GM18858 (cell line): ENCODE data around the gene SIPA1L3.

Source experiments
- ATAC-seq: cut with Tn5 transposase; IDR thresholded peaks from one replicate; pipeline ENCODE4 v1.9.1; 2021; ENCODE audit not compliant: unreplicated experiment

SIPA1L3 gene

DNA sequence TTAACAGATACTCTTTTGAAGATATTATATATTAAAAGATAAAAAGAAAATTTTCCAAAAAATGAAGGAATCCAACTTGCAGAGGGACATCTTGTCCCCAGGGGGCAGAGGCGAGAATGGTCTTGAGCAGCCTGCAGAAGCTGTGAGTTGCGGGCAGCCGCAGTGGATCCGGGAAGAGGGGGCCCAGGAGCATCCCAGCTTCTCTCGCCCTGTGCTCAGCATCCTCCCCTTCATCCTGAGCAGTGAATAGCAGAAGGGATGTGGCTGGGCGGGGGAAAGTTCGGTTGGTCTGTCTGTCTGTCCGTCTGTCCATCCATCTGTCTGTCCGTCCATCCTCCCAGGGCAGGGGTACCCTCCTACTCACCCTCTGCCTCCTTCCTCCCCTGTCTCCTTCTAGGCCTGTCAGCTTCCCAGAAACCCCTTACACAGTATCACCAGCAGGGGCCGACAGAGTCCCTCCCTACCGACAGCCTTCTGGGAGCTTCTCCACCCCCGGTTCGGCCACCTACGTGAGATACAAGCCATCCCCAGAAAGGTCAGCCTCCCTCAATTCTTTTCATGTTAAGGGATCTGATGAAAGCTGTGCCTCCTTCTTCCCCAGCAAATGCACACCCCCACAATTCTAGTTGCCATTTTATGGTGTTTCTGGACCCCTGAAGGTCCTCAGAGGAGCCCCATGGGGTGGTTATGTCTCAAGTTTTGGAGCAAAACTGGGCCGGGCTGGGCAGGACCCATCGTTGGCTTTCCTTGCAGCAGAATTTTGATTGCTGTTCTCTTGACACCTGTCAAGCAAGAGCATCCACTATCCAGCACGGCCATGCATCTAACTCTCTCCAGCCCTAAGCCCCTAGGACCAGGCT is 235.4 kb downstream of the SIPA1L3 start:
- no peak for ATAC-seq

DNA sequence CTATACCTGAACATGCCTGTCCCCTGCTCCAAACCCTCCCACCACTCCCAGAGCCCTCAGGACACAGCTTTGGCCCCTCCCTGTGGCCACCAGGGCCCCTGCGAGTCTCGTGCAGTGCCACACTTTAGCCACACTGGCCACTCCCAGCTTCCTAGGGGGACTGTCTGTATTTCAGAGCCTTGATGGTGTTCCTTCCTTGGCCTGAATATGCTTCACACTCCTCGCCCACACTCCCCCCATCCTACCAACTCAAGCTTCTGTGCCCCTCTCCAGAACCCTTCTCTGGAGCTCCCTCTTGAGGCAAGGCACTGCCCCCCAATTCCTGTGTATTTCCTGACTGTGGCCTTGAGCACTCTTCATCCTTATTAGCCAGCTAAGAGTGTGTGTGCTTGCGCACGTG is 236.8 kb downstream of the SIPA1L3 start:
- ATAC-seq: no peak

DNA sequence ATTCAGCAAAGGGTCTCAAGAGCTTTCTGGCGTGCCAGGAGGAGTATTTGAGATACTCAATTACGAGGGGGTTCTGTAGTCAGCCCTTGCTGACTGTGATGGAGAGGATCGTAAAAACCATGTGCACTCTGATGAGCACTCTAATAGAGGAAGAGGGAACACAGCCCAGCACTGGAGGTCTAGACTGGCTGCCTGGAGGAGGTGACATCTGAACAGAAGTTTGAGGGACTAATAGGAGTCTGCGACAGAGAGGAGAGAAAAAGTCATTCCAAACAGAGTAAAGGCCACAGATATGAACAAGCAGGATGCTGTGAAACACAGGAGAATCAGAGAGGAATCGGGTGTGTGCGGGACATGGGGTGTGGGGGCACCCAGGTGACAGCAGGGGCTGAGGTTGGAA is 237.7 kb downstream of the SIPA1L3 start:
- no peak for ATAC-seq

DNA sequence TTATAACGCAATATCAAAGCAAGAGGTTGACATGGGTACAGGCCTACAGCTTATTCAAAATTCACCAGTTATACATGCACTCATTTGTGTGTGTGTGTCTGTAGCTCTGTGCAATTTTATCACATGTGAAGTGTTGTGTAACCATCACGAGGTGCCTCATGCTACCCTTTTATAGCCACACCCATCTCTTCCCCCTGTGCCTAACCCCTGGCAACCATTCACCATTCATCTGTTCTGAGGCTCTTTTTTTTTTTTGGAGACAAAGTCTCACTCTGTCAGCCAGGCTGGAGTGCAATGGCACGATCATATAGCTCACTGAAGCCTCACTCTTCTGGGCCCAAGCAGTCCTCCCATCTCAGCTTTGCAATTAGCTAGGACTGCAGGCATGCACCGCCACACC is 238.6 kb downstream of the SIPA1L3 start:
- no peak for ATAC-seq

DNA sequence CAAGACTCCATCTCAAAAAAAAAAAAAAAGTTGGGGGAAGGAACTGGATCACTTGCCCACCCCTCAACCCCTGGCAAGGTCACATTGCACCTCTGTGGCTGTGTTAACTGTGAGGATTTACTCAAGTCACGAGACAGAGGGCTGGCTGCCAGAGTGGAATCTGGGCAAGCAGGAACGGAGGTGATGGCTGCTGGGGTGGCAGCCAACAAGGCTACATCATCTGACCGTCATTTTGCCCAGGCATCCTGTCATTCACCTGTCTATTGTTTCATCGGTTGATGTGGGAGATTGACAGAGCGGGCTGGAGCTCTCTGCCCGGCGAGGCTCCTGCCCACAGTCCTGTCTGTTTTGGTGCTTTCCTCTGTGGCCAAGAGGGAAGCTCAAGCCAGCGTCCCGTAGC is 241.3 kb downstream of the SIPA1L3 start:
- ATAC-seq: no peak

DNA sequence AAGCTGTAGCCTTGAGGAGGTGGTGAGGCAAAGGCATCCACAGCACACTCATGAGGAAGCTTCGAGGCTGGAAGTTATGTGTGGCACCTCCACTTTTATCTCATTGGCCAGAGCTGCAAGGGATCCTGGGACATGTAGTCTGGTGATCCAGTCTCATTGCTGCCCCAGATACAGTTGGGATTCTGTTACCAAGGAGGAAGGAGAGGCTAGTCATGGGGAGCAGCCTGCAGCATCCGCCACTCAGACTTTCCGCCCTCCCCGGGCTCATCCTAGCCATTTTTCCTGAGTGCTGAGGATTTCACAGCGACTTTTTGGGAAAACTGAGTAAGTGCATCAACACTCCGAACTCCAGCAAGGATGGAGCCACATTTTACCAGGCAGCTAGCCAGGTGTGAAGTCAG is 242.7 kb downstream of the SIPA1L3 start:
- ATAC-seq: no peak

DNA sequence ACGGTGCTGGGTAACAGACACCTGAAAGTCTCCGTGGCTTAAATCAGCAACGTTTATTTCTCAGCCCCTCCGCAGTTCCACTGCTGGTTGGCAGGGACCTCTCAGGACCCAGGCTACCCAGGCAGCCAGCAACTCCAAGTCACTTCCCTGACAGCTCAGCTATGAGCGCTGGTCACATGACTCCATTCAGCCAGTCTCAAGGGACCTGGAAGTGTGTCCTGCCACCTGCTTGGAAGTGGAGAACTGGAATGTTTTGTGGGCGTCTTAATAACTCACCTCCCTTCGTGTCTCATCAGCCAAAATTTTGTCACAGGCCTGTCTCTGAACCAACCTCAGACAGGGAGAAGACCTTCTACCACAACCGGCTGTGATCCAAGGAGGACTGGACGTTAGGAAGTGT is 244.2 kb downstream of the SIPA1L3 start:
- no peak for ATAC-seq

DNA sequence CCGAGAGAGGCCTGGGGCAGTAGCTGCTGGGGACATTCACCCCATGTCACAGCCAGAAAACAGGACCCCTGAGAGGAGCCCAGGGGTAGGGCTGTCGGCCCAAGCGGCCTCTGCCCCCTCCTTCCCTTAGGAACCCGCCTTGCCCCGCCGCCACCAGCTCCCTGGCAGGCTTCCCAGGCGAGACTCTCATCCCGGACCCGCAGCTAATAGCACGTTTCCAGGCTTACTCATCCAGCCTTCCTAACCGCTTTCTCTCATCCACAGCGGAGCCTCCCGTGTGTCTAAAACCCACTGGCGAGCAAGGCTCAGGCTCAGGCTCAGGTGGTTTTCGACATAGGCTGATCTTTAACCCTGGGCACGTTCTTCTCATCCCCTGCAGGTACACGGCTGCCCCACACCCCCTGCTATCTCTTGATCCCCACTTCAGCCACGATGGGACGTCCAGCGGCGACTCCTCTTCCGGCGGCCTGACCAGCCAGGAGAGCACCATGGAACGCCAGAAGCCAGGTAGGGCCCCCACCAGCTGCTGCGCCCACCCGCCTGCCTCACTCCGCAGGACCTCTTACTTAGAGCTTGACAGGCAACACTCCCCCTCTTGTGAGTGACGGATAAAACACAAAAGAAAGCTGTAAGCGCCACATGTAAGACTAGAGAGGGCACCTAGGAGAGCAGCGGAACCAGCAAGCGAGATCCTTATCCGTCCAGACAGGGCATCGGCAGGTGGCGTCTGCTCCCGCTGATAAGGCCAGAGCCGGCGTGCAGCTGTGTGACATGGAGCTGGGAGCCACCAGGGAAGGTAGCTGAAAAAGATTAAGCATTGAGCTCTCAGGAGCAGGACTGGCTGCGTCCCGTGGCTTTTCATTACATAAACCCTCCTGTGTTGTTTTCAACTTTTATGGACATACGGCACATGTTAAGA is 245.7 kb downstream of the SIPA1L3 start:
- ATAC-seq: no peak

DNA sequence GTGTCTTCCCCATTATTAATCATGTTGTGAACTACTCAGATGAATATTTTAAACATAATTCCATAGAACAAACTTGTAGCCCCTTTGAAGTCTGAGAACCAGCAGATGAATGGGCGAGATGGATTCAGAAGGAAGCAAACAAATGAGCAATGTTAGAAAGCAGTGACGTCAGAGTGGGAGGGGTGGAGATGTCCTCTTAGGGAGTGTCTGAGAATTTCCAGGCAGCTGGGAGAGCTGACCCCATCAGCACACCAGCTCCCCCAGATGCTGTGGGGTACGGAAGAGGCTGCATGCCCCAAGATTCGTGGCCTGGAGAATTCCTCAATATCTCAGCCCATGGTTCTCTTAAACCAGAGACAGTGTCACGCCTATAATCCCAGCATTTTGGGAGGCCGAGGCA is 248.4 kb downstream of the SIPA1L3 start:
- ATAC-seq: no peak

DNA sequence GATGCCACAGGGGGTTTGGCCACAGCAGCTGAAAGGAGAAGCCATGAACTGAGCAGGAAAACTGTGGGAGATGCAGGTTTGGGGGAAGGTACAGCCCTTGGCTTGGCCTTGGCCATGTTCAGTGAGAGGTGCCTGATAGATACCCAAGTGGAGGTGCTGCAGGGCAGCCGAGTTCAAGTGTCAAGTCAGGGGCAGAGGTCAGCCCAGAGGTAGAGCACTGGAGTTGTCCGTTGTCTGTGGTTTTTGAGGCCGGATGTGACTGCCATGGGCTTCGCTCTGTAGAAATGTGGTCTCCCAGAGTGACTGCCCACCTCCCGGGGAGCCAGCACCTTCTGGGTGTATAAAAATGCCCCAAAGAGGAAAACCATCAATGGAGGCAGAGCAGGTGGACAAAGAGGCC is 251.7 kb downstream of the SIPA1L3 start:
- no peak for ATAC-seq

DNA sequence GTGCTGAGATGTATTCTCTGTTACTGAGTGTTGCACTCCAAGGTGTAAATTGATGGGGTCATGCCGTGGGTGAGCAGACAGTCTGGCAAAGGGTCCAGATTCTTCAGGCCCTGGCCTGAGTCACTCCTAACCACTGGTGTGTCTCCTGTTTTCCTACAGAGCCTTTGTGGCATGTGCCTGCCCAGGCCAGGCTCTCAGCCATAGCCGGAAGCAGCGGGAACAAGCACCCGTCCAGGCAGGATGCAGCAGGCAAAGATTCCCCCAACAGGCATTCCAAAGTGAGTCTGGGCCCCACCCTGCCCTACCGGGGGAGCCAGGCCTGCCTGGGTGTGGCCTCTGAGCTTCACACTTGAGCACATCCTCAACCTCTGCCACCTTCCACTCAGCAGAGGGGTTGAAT is 255.1 kb downstream of the SIPA1L3 start:
- no peak for ATAC-seq

DNA sequence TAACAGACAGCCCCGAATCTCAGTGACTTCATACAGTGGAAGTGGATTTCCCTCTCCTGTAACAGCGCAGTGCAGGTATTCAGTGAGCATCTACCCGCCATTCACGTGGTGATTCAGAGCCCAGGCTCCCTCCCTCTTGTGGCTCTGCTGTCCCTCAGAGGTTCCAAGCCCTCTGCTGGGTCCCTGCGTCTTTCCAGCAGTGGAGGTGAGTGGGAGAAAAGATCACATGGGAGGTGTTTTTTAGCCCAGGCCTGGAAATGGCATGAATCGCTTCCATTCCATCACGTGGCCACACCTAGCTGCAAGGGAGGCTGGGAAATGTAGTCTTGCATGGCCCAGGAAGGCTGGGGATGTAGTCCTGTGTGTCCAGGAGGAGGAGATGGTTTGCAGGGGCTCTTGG is 255.6 kb downstream of the SIPA1L3 start:
- ATAC-seq: no peak

DNA sequence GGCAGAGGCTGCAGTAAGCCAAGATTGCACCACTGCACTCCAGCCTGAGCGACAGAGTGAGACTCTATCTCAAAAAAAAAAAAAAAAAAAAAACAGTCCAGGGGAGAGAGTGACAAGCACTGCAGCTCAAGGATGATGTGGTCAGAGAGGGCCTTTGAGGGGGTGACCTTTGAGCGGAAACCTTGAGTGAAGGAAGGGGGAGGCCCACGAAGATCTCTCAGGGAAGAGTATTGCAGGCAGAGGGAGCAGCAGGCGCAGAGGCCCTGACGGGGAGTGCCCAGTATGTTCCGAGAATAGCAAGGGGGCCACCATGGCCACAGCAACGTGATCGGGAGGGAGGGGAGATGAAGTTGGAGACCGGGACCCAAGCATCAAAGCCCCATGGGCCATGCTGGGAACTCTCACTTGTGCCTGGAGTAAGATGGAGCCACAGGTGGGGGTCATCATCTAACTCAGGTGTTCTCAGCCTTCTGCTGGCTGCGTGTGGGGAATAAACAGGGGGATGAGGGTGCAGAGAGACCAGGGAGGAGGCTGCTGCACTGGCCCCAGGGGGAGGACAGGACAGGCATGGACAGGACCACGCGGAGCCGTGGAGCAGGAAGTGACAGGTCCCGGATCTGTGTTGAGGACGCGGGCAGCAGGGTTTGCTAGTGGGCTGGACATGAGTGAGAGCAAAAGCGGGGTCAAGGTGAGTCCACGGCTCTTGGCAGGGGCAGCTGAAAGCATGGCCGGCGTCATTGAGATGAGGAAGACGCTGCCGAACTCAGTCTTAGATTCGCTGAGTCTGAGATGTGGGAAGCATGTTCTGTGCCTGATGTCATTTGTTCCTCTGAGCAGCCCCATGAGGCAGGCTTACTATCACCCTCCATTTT is 256.6 kb downstream of the SIPA1L3 start:
- no peak for ATAC-seq

DNA sequence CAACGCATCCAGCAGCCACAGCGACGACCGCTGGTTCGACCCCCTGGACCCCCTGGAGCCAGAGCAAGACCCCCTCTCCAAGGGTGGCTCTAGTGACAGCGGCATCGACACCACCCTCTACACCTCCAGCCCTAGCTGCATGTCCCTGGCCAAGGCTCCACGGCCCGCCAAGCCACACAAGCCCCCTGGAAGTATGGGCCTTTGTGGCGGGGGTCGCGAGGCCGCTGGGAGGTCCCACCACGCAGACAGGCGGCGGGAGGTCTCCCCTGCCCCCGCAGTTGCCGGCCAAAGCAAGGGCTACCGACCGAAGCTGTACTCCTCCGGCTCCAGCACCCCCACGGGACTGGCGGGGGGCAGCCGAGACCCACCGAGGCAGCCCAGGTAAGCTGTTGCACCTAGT is 257.5 kb downstream of the SIPA1L3 start:
- ATAC-seq: no peak

DNA sequence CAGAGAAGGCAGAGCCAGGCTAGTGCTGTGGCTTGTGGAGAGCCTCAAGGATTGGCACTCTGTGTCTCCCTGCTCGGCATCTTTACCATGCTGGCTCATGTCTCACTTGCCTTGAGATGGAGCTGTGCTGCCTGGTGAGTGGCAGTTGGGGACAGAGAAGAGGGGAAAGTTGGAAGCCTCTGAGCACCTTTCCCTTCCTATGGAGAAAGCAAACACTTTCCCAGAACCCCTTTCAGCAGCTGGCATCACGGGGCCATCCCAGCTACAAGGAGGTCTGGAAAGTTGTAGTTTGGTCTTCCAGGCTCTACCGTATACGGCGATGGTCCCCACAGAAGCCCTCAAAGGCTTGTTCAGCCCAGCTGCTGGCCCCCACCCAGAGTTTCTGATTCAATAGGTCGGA is 258.3 kb downstream of the SIPA1L3 start:
- ATAC-seq: no peak

DNA sequence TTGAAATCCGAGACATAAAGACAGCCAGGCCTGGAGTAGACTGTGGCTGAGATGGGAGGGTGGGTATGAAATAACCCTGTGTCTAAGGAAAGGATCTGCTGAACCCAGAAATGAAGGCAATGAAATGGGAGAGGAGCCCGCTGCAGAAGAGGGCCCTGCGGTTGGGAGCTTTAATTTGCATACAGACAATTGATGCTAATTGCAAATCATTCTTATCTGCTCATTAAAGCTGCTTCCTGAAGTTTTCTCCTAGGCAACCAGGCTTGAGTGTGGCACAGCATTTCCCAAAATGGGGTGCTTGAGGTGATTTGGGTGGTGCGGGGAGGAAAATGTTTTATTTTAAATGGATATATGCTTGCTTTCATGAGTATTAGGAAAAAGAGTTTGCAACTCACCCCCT is 261.6 kb downstream of the SIPA1L3 start:
- ATAC-seq: no peak

DNA sequence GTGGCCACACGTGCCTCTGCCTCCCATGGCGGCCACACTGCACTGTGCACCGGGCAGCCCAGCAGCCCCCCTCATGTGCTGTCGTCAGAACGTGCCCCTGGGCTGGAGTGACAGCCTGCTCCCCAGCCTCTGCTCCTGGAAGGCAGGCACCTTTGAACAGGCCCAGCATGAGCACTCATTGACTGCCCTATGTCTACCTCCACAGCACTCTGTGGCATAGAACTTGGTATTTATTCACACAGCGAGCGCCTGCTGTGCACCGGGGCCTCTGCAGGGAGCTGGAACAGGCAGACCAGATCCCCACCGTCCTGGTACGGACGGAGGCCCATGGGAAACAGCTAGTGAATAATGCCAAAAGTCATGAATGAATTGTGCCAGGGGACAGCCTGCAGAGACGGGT is 263.3 kb downstream of the SIPA1L3 start:
- ATAC-seq: no peak

DNA sequence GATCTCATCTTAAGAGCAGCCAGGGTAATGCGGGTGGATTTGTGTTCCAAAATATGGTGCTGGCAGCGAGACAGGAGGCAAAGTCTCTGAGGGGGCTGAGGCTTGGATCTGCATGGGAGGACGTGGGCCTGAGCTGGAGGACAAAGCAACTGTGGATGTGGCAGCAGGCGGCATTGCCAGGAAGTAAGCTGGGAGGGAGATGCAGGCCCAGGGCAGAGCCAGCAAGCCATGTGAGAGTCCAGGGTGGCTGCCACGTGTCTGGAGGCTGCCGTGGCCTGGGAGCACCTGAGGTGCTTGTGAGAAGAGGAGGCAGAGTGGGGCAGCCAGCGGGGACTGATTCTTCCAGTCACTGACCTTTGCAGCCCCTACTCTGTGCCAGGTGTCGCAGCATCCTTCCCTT is 265.0 kb downstream of the SIPA1L3 start:
- ATAC-seq: no peak

DNA sequence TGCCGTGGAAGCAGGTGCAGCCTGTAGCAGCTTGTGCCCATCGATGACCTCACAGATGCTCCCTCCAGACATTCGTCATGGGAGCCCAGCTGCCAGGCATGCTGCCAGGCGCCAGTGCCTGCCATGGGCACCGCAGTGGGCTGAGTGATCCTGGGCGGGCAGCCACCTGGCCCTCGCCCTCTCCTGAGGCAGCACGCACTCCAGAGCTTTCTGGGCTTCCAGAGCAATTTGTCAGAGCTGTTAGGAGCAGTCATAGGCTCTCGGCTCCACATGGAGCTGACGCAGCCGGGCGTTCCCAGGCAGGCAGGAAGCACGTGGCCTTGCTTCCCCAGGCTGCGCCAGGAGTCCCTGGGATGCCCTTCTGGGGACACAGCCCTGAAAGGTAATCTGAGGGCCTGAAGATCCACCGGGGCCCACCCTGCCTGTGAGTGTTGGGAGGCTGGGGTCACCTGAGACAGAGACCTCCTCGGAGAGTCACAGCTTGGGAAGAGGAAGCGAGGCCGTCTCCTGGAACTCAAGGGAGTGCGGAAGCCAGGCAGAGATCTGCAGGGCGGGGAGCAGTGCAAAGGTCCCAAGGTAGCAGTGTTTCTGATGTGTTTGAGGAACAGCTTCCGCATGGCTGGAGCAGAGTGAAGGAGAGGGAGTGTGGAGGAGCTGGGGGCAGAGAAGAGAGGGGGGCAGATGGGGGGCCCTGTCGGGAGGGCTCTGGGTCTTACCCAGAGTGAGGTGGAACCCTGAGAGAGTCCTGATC is 266.5 kb downstream of the SIPA1L3 start:
- ATAC-seq: no peak

DNA sequence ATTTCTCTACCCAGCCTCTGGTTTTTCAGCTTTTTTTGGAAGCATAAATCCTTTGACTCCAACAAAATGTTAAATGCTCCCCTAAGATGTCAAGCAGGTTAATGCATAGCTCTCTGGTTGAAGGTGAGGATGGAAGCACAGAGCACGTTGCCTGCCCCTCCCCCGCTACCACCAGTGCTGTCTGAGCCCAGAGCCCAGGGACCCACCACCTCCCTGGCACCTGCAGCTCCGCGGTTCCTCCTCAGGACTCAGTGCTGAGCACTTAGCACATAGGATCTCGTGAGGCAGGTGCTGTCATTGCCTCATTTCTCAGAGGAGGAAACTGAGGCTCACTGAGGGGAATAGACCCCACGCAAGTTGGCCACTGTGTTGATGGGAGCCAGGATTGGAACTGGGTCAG is 268.4 kb downstream of the SIPA1L3 start:
- ATAC-seq: no peak
